Neutrophil (primary cell): ENCODE data around the gene ANKRD55.
"Not testable (repeated sequence)": the region's sequence is repeated elsewhere in the genome, so short reads cannot be mapped to it uniquely, and the experiment has no call there.

Experiments
- H3K27ac ChIP-seq: fragments of 200-600 bp; sonication (generic); 2 replicates; pipeline ENCODE4 v1.5.1; 2016; ENCODE audit warnings: mild to moderate bottlenecking, moderate library complexity
- H3K27me3 ChIP-seq: fragments of 200-600 bp; sonication (generic); 2 replicates; pipeline ENCODE4 v1.6.0; 2016; ENCODE audit warnings: mild to moderate bottlenecking
- H3K36me3 ChIP-seq: fragments of 200-600 bp; sonication (generic); 2 replicates; pipeline ENCODE4 v1.5.1; 2017
- H3K4me1 ChIP-seq, 2 experiments: fragments of 200-600 bp in 1 of 2; sonication (generic) in 1 of 2; 1 replicate in 1 of 2; 2 replicates in 1 of 2; pipeline versions ENCODE4 v1.5.1 to v1.6.1; 2013 to 2016; ENCODE audit warnings: low read depth in 1 of 2, low read length in 1 of 2, mild to moderate bottlenecking in 1 of 2, moderate library complexity in 1 of 2; ENCODE audit not compliant: control insufficient read depth in 1 of 2, insufficient read depth in 1 of 2
- H3K4me3 ChIP-seq, 2 experiments: fragments of 200-600 bp in 1 of 2; sonication (generic) in 1 of 2; 1 replicate in 1 of 2; 2 replicates in 1 of 2; pipeline ENCODE4 v1.5.1; 2013 to 2016; ENCODE audit warnings: low read depth in 1 of 2, low read length in 1 of 2, mild to moderate bottlenecking in 1 of 2, moderate library complexity in 1 of 2
- H3K9me3 ChIP-seq: fragments of 200-600 bp; sonication (generic); 2 replicates; pipeline ENCODE4 v1.5.1; 2016
- TF ChIP-seq, protein P1 (sequence below): fragments of 200-600 bp; sonication (generic); IDR thresholded peaks from 2 replicates; pipeline ENCODE4 v1.5.1; 2016; ENCODE audit warnings: antibody characterized with exemption

Gene ANKRD55

DNA sequence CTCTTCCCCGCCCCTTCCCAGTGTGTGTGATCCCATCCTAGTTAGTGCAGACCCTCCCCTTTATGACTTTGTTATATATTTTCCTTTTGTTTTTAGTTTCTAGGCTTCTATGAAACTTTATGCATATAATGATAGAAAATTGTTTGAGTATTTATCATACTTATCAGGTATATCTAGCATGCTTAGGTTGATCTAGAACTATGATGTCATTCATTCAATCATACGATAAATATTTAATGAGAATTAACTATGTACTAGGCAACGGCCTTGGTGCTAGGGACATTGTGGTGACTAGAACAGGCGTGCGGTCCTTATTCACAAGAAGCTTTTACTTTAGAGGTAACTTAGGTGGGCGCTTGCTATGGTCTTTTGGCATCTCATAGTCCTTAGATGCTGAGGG, 13.6 kb upstream of the ANKRD55 start:
- Histone ChIP-seq H3K4me3 (no peak overlapping the region), H3K4me1 (no peaks in the 10 kb centered on the region), H3K27ac (no peak overlapping the region), H3K27me3 (no peaks in the 10 kb centered on the region), H3K9me3 (no peaks in the 10 kb centered on the region), H3K36me3 (no peaks in the 10 kb centered on the region)
- TF ChIP-seq, protein P1, sequence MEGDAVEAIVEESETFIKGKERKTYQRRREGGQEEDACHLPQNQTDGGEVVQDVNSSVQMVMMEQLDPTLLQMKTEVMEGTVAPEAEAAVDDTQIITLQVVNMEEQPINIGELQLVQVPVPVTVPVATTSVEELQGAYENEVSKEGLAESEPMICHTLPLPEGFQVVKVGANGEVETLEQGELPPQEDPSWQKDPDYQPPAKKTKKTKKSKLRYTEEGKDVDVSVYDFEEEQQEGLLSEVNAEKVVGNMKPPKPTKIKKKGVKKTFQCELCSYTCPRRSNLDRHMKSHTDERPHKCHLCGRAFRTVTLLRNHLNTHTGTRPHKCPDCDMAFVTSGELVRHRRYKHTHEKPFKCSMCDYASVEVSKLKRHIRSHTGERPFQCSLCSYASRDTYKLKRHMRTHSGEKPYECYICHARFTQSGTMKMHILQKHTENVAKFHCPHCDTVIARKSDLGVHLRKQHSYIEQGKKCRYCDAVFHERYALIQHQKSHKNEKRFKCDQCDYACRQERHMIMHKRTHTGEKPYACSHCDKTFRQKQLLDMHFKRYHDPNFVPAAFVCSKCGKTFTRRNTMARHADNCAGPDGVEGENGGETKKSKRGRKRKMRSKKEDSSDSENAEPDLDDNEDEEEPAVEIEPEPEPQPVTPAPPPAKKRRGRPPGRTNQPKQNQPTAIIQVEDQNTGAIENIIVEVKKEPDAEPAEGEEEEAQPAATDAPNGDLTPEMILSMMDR: no peak

DNA sequence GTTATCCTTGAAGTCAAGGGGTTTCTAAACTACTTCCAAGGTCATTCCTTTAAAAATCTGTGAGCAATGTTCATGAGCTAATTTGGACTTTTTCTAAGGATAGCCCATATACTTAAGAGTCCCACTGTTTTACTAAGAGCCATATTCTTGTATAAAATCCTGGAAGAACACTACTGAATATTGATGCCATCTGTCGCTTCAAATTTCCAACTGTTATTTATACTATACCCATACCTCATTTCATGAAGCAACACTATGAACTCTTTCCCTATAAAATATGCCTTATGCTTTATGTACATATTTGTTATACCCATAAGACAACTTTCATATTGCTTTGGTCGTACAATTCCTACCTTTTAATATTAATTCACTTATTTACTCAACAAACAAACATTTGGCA, 12.4 kb upstream of the ANKRD55 start:
- H3K36me3 ChIP-seq: no peaks in the 10 kb centered on the region
- no peak overlapping the region for H3K27ac ChIP-seq
- no peak overlapping the region for H3K4me3 ChIP-seq
- TF ChIP-seq, protein P1: no peak
- no peaks in the 10 kb centered on the region for H3K9me3 ChIP-seq
- H3K4me1 ChIP-seq: no peaks in the 10 kb centered on the region
- H3K27me3 ChIP-seq: no peaks in the 10 kb centered on the region

DNA sequence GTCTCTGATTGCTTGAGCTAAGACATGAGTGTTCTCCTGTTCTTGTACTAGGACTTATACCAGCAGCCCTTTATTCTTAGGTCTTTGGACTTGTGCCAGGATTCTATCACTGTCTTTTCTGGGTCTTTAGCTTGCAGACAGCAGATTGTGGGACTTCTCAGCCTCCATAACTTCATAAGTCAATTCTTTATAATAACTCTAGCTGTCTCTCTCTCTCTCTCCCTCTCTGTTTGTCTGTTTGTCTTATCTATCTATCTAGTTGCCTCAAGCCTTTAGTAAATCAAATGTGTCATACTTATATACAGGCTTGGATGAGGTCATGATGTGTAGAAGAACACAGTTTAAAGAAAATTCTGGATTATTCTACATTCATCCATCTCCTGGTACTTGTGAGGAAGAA, 11.5 kb upstream of the ANKRD55 start:
- TF ChIP-seq, protein P1: no peak
- H3K27me3 ChIP-seq: no peaks in the 10 kb centered on the region
- H3K36me3 ChIP-seq: no peaks in the 10 kb centered on the region
- no peaks in the 10 kb centered on the region for H3K4me1 ChIP-seq
- H3K9me3 ChIP-seq: no peaks in the 10 kb centered on the region
- no peak overlapping the region for H3K4me3 ChIP-seq
- H3K27ac ChIP-seq: no peak overlapping the region

DNA sequence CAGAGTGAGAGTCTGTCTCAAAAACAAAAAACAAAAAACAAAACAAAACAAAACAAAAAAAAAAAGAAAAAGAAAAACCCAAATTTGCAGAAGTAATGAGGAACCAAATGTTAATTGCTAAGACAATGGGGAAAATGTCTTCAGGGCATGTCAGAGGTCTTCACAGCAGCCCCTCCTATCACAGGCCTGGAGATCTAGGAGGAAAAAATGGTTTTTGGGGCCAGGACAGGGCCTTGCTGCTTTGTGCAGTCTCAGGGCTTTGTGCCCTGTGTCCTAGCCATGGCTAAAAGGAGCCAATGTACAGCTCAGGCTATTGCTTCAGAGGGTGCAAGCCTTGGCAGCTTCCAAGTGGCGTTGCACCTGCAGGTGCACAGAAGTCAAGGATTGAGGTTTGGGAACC, 9.1 kb upstream of the ANKRD55 start:
- H3K27me3 ChIP-seq: not testable (repeated sequence)

DNA sequence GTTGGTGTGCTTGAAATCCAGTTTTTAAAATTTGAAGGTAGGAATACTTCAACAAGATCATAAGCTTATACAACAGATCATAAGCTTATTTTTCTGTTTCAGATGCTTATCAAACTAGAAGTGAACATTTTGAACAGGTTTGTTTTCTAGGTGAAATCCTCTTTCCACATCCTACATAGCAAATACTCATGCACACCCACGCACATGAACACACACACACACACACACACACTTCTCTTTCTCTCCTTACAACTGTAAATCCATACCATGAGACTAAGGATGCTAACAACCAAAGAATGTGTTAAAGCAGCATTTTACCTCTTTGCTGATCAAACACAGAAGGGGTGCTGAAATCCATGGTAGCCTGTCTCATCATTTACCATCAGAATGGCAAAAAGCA, 592 bp downstream of the ANKRD55 start:
- Histone ChIP-seq H3K27me3 (peaks cover 24% of the 10 kb centered on the region), H3K4me1 (no peaks in the 10 kb centered on the region), H3K9me3 (no peaks in the 10 kb centered on the region), H3K4me3 (no peak overlapping the region), H3K36me3 (no peaks in the 10 kb centered on the region), H3K27ac (no peak overlapping the region)
- TF ChIP-seq, protein P1: no peak

More for the DNA sequence above, 9.1 kb upstream of the ANKRD55 start:
- not testable (repeated sequence) for H3K4me3 ChIP-seq, H3K9me3 ChIP-seq, H3K4me1 ChIP-seq, H3K27ac ChIP-seq, H3K36me3 ChIP-seq

DNA sequence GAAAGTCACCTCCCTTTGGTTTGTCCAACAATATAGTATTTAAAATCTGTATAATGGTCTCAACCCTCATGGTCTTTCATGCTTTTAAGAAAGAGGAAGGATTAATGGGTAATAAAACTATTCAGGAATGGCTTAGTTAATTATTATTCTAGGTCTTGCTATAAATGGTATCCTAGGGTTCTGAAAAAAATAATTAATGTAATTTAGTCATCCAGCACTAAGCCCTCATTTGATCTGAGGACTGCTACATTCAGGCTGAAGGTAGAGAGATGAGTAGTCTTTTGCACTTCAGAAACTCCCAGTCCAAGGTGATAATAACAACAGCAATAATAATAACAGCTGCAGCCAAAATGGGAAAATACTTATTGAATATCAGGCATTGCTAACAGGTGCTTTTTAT, 2.6 kb downstream of the ANKRD55 start:
- peaks cover 19% of the 10 kb centered on the region for H3K27me3 ChIP-seq
- H3K4me3 ChIP-seq: no peak overlapping the region
- no peaks in the 10 kb centered on the region for H3K36me3 ChIP-seq
- H3K27ac ChIP-seq: no peak overlapping the region
- TF ChIP-seq, protein P1: no peak
- H3K4me1 ChIP-seq: no peaks in the 10 kb centered on the region
- H3K9me3 ChIP-seq: no peaks in the 10 kb centered on the region
